GM12872 (cell line): ENCODE measurements around the gene KRTAP5-1.

Experiments
- CTCF ChIP-seq: IDR thresholded peaks from 3 replicates; pipeline ENCODE4 v1.5.1; 2011; ENCODE audit warnings: low read depth, mild to moderate bottlenecking, low read length, moderate library complexity; ENCODE audit not compliant: insufficient read depth

KRTAP5-1 gene

GRCh38 chr11:1555713-1556153 lies 29.4 kb downstream of the KRTAP5-1 start:
- TF ChIP-seq CTCF: no peak

- TF ChIP-seq CTCF: no peak
Measured at GRCh38 chr11:1554981-1555712, 29.9 kb downstream of the KRTAP5-1 start.

- no peak for TF ChIP-seq CTCF
Measured at GRCh38 chr11:1553808-1554594, 31.1 kb downstream of the KRTAP5-1 start.

GRCh38 chr11:1549338-1550330 lies 35.4 kb downstream of the KRTAP5-1 start:
- 0 out of 3 replicates have a peak, but pooled peaks have one; percentile 14 for TF ChIP-seq CTCF

GRCh38 chr11:1548221-1549070 lies 36.6 kb downstream of the KRTAP5-1 start:
- TF ChIP-seq CTCF: no peak

GRCh38 chr11:1547467-1548098 lies 37.5 kb downstream of the KRTAP5-1 start:
- TF ChIP-seq CTCF: no peak
